ENCODE data around the gene NBPF14.
"Not testable (repeated sequence)": the region's sequence is repeated elsewhere in the genome, so short reads cannot be mapped to it uniquely, and the experiment has no call there.

- not testable (repeated sequence) for TF ChIP-seq ZBTB20 (tag by site-specific recombination; IDR thresholded peaks at IDR 0.05); YY1 (tag by site-specific recombination; IDR thresholded peaks at IDR 0.05); ZNF133 (tag by site-specific recombination; IDR thresholded peaks at IDR 0.05); CTCF (tag by site-specific recombination; IDR thresholded peaks at IDR 0.05); ZNF404 (tag by site-specific recombination; IDR thresholded peaks at IDR 0.05); ZNF580 (tag by site-specific recombination; IDR thresholded peaks at IDR 0.05); ZNF146 (tag by site-specific recombination; IDR thresholded peaks at IDR 0.05); ZBTB11 (tag by site-specific recombination; conservative IDR thresholded peaks at IDR 0.05; ENCODE audit: low read depth); PRDM1 (tag by site-specific recombination; IDR thresholded peaks at IDR 0.05); ZNF629 (tag by site-specific recombination; IDR thresholded peaks at IDR 0.05); ZNF10 (tag by site-specific recombination; IDR thresholded peaks at IDR 0.05); PRDM2 (tag by site-specific recombination; IDR thresholded peaks at IDR 0.05; ENCODE audit: borderline replicate concordance); ZNF639 (tag by site-specific recombination; IDR thresholded peaks at IDR 0.05); SP7 (tag by site-specific recombination; IDR thresholded peaks at IDR 0.05)
Measured at GRCh38 chr1:148618216-148618615, 22.4 kb upstream of the NBPF14 start.

Data from HEK293 (cell line).